ENCODE data around the gene GTPBP2. TPM values are rescaled to one million over a fixed set of nuclear protein-coding genes. Genes with fewer than 3 reads are reported as not detected.

Gene GTPBP2
- total and polyA plus RNA-seq, 2 of the 13 experiments (the other 11 are each of a cell fraction or from before 2014, with no cell fraction given) = 26.9 to 88.2 TPM

GRCh38 chr6:43671801-43672690 is 43.0 kb upstream of the GTPBP2 start (continued):
- no peak for TF ChIP-seq MNT (IDR thresholded peaks at IDR 0.05)
- TF ChIP-seq ISL2 (CRISPR knock-in tag; IDR thresholded peaks at IDR 0.05) = peak; percentile 55; the same call in 1 of the 2 replicates
- TF ChIP-seq ZNF18 (CRISPR knock-in tag; IDR thresholded peaks at IDR 0.05; ENCODE audit: insufficient replicate concordance) = peak; percentile 72
- TF ChIP-seq SIX1 (CRISPR knock-in tag; IDR thresholded peaks at IDR 0.05; ENCODE audit: borderline replicate concordance) = no peak
- no peak for TF ChIP-seq ZNF510 (CRISPR knock-in tag; IDR thresholded peaks at IDR 0.05; ENCODE audit: low read depth)
- TF ChIP-seq ZNF281 (CRISPR knock-in tag; IDR thresholded peaks at IDR 0.05; ENCODE audit: borderline replicate concordance) = peak; percentile 12; the same call in 1 of the 2 replicates
- no peak; the same call in 1 of the 2 replicates for TF ChIP-seq ZNF234 (CRISPR knock-in tag; conservative IDR thresholded peaks at IDR 0.05)
- TF ChIP-seq MYPOP (CRISPR knock-in tag; IDR thresholded peaks at IDR 0.05) = peak; percentile 25; the same call in 1 of the 2 replicates
- no peak for TF ChIP-seq EEA1 (CRISPR knock-in tag; IDR thresholded peaks at IDR 0.05; ENCODE audit: borderline replicate concordance)
- no peak for TF ChIP-seq ZFP37 (CRISPR knock-in tag; IDR thresholded peaks at IDR 0.05; ENCODE audit: borderline replicate concordance)
- no peak; the same call in 1 of the 2 replicates for TF ChIP-seq KAT7 (CRISPR knock-in tag; IDR thresholded peaks at IDR 0.05; ENCODE audit: borderline replicate concordance)
- no peak for TF ChIP-seq CBX1 (IDR thresholded peaks at IDR 0.05; ENCODE audit: low read depth)
- TF ChIP-seq MLXIP (CRISPR knock-in tag; IDR thresholded peaks at IDR 0.05; ENCODE audit: borderline replicate concordance) = no peak
- peak; percentile 71 for TF ChIP-seq ZNF598 (CRISPR knock-in tag; IDR thresholded peaks at IDR 0.05; ENCODE audit: borderline replicate concordance)
- TF ChIP-seq TMF1 (CRISPR knock-in tag; IDR thresholded peaks at IDR 0.05; ENCODE audit: low read depth) = no peak
- no peak for TF ChIP-seq PLSCR1 (CRISPR knock-in tag; IDR thresholded peaks at IDR 0.05; ENCODE audit: borderline replicate concordance)
- no peak for TF ChIP-seq XBP1 (CRISPR knock-in tag; IDR thresholded peaks at IDR 0.05)
